HG03139 (cell line): ENCODE data around the gene ARHGAP29.

Experiments used
- ATAC-seq: cut with Tn5 transposase; IDR thresholded peaks from one replicate; pipeline ENCODE4 v1.9.1; 2021; ENCODE audit not compliant: unreplicated experiment

The ARHGAP29 gene

GRCh38 chr1:94126651-94127050 is 110.7 kb downstream of the ARHGAP29 start:
- no peak for ATAC-seq

DNA sequence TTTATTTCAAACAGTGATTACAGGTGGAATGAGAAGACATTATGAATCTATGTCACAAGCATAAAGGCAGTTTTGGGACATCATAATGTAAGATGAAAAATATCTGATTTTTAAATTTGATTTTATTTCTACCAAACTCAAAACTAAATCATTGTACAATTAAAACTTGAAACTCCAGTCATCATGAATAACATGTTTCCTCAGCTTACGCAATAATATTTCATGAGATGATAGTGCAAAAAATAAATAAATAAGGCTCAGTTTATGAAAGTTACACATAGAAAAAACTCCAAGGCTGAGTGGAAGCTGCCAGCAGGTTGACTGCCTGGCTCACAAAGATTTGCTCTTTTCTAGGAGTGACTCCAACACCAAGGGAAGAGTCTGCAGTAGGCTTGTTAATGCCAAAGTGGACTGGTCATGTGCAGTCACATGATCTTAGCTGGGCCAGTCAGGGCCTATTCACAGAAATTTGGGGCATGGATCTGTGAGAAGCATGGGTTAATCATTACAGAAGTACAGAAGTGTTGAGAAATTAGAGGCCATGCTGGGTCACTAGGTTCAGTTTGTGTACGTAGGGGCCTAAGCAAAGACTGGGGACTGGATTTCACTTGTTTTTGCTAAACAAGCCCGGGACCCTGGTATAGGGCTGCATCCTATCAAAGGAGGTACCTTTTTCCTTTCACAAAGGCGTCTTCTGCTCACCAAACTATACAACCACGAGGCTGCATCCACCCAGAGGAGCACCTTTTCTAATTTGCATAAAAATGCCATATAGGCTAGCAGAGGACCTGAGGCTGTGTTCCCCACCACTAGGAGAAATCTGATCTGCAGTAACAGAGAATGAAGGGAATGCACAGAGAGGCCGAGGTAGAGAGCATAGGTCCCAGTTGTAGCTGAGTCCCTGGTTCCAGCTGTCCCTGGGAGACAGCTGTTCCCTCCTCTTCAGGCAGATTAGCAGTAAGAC is 111.6 kb downstream of the ARHGAP29 start:
- no peak for ATAC-seq

DNA sequence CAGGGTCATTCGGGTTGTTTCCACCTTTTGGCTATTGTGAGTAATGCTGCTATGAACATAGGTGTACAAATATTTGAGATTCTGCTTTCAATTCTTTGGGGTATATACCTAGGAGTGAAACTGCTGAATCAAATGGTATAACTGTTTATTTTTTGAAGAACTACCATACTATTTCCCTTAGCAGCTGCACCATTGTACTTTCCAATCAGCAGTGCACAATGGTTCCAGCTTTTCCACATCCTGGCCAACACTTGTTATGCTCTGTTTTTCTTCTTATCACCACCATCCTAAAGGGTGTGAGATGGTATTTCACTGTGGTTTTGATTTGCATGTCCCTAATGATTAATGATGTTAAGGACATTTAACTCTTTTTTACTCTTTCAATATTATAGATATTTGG is 112.8 kb downstream of the ARHGAP29 start:
- no peak for ATAC-seq

DNA sequence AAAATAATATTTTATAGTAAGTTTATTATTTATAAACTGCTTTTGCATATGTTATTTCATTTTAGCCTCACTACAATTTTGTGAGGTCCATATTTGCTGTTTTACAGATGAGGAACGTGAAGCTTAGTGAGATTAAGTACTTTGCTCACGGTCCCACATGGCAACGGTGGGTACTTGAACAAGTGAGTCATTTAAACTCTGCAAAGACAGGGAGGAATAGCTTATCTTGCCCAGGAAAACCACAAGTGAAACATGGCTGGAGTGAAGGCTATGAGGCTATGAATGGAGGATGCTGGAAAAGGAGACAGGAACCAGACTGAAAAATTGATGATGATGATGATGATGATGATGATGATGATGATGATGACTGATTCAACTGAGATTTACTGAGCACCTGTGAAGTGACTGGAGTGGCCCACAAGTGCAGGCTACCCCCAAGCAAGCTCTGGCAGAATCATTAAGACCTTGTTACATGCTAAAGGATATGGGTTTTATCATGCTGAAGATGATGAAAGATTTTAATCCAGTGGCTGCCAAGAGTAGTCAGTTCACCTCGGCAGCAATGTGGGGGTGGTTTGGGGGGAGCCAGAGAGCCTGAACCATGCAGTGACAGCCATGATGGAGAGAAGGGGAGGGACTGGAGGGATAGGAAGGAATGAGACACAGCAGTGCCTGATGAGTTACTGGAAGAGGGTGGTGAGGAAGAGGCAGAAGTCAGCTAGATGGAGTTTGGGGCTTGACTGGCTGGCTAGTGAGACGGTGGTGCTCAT is 115.0 kb downstream of the ARHGAP29 start:
- no peak for ATAC-seq
